Measurements from ENCODE around the gene EIF2AK2. TPM values are rescaled to one million over a fixed set of nuclear protein-coding genes. Genes with fewer than 3 reads are reported as not detected.

Gene EIF2AK2
- total and polyA plus RNA-seq, 10 of the 15 experiments (the other 5 are each of a cell fraction or from before 2014, with no cell fraction given), result 16.2 to 81.4 (median 63.3) TPM

GRCh38 chr2:37196320-37197195 is 39.8 kb upstream of the EIF2AK2 start, which contains the start of gene CEBPZOS (continued):
- no peak for TF ChIP-seq SKIL (IDR thresholded peaks at IDR 0.05; ENCODE audit: low read depth, poor library complexity, severe bottlenecking)
- peak; percentile 81 for TF ChIP-seq SMAD5 (IDR thresholded peaks at IDR 0.05; ENCODE audit: low read depth)
- TF ChIP-seq E4F1 (IDR thresholded peaks at IDR 0.05; ENCODE audit: borderline replicate concordance, partially characterized antibody), result peak; percentile 18
- no peak for TF ChIP-seq ESRRA (IDR thresholded peaks at IDR 0.05; ENCODE audit: low read length)
- TF ChIP-seq PRDM15 (CRISPR knock-in tag; IDR thresholded peaks at IDR 0.05), result no peak
- TF ChIP-seq NR2C1 (IDR thresholded peaks at IDR 0.05), result peak; percentile 93
- peak; percentile 20; the same call in 1 of the 2 replicates for TF ChIP-seq CBFB (IDR thresholded peaks at IDR 0.05; ENCODE audit: low read depth)
- no peak for TF ChIP-seq SREBF1 (IDR thresholded peaks at IDR 0.05; ENCODE audit: low read length)
- TF ChIP-seq ZNF207 (IDR thresholded peaks at IDR 0.05; ENCODE audit: borderline replicate concordance), result no peak
- TF ChIP-seq HDGF (IDR thresholded peaks at IDR 0.05), result no peak
- 0 out of 2 replicates have a peak, but pooled peaks have one; percentile 33 for TF ChIP-seq CREM (IDR thresholded peaks at IDR 0.05; ENCODE audit: low read depth)
- no peak for TF ChIP-seq YBX1 (IDR thresholded peaks at IDR 0.05)
- TF ChIP-seq BMI1 (IDR thresholded peaks at IDR 0.05; ENCODE audit: borderline replicate concordance), result no peak
- no peak for TF ChIP-seq NR2C2 (IDR thresholded peaks at IDR 0.05; ENCODE audit: borderline replicate concordance, control insufficient read depth, insufficient read length, low read depth)
- 0 out of 2 replicates have a peak, but pooled peaks have one; percentile 35 for TF ChIP-seq DPF2 (IDR thresholded peaks at IDR 0.05)
- TF ChIP-seq REST (IDR thresholded peaks at IDR 0.05; ENCODE audit: low read depth, low read length), result no peak
- TF ChIP-seq TCF3 (IDR thresholded peaks at IDR 0.05; ENCODE audit: borderline replicate concordance, insufficient read depth, low read depth, low read length), result no peak

Data from GM12878 (cell line).